Neural cell (in vitro differentiated cells): ENCODE data around the gene ZNF22. TPM values are rescaled to one million over a fixed set of nuclear protein-coding genes. Genes with fewer than 3 reads are reported as not detected.

Source experiments
- H2AFZ ChIP-seq: fragments of 200-600, 300-800 bp; sonication (generic), shearing (Covaris generic); 2 replicates; pipeline ENCODE4 v1.6.0; 2014; ENCODE audit warnings: low read depth, mild to moderate bottlenecking, antibody characterized with exemption, low read length, moderate library complexity
- H3F3A ChIP-seq: fragments of 200-600 bp; shearing (Covaris generic); 2 replicates; pipeline ENCODE4 v1.6.1; 2016; ENCODE audit warnings: mild to moderate bottlenecking, moderate library complexity, mixed read lengths, antibody characterized with exemption, low read length; ENCODE audit not compliant: insufficient read depth, poor library complexity, severe bottlenecking
- H3K27ac ChIP-seq: fragments of 200-600, 300-800 bp; sonication (generic), shearing (Covaris generic); 2 replicates; pipeline ENCODE4 v1.5.1; 2014; ENCODE audit warnings: mild to moderate bottlenecking, low read length, moderate library complexity
- H3K27me3 ChIP-seq: fragments of 300-800, 200-600 bp; sonication (generic), shearing (Covaris generic); 2 replicates; pipeline ENCODE4 v1.6.0; 2014; ENCODE audit warnings: mild to moderate bottlenecking, low read depth, low read length, moderate library complexity; ENCODE audit not compliant: insufficient read depth
- H3K36me3 ChIP-seq: fragments of 300-800, 200-600 bp; sonication (generic), shearing (Covaris generic); 2 replicates; pipeline ENCODE4 v1.5.1; 2014; ENCODE audit warnings: mild to moderate bottlenecking, antibody characterized with exemption, low read length, moderate library complexity; ENCODE audit not compliant: insufficient read depth
- H3K4me2 ChIP-seq: fragments of 300-800, 200-600 bp; sonication (generic), shearing (Covaris generic); 2 replicates; pipeline ENCODE4 v1.6.0; 2014; ENCODE audit warnings: mild to moderate bottlenecking, low read length
- H3K4me3 ChIP-seq: fragments of 300-800, 200-600 bp; sonication (generic), shearing (Covaris generic); 2 replicates; pipeline ENCODE4 v1.5.1; 2014; ENCODE audit warnings: mild to moderate bottlenecking, low read length, moderate library complexity
- H3K79me2 ChIP-seq: fragments of 200-600 bp; shearing (Covaris generic); replicated peaks from 2 replicates; pipeline ENCODE4 v1.6.0; 2014; ENCODE audit warnings: mild to moderate bottlenecking, low read length, moderate library complexity; ENCODE audit not compliant: insufficient read depth
- H3K9ac ChIP-seq: fragments of 300-800, 200-600 bp; sonication (generic), shearing (Covaris generic); 2 replicates; pipeline ENCODE4 v1.6.1; 2016; ENCODE audit warnings: mild to moderate bottlenecking, low read length, mixed read lengths
- H3K9me2 ChIP-seq: fragments of 200-600 bp; shearing (Covaris generic); 2 replicates; pipeline ENCODE4 v1.6.1; 2016; ENCODE audit warnings: mild to moderate bottlenecking, low read length, mixed read lengths; ENCODE audit not compliant: insufficient read depth
- H3K9me3 ChIP-seq: fragments of 200-600, 300-800 bp; sonication (generic), shearing (Covaris generic); 2 replicates; pipeline ENCODE4 v1.6.1; 2016; ENCODE audit warnings: mild to moderate bottlenecking, mixed run types, low read length, moderate library complexity, mixed read lengths
- H4K20me1 ChIP-seq: fragments of 200-600 bp; shearing (Covaris generic); 2 replicates; pipeline ENCODE4 v1.6.1; 2016; ENCODE audit warnings: mild to moderate bottlenecking, mixed run types; ENCODE audit not compliant: insufficient read depth
- CTCF ChIP-seq: fragments of 450-650 bp; IDR thresholded peaks from 2 replicates; pipeline ENCODE4 v1.5.1; 2014; ENCODE audit warnings: antibody characterized with exemption, mild to moderate bottlenecking, moderate library complexity; ENCODE audit not compliant: poor library complexity, severe bottlenecking
- EP300 ChIP-seq: fragments of 450-650 bp; conservative IDR thresholded peaks from 2 replicates; pipeline ENCODE4 v1.6.1; 2014; ENCODE audit warnings: antibody characterized with exemption, mild to moderate bottlenecking, moderate library complexity; ENCODE audit not compliant: poor library complexity, severe bottlenecking
- EZH2 ChIP-seq: fragments of 200-600, 300-800 bp; shearing (Covaris generic), sonication (generic); IDR thresholded peaks from 2 replicates; pipeline ENCODE4 v1.6.1; 2014; ENCODE audit warnings: antibody characterized with exemption, low read length, borderline replicate concordance, mild to moderate bottlenecking; ENCODE audit not compliant: insufficient read depth, poor library complexity, severe bottlenecking
- MXI1 ChIP-seq: fragments of 450-650 bp; conservative IDR thresholded peaks from 2 replicates; pipeline ENCODE4 v1.6.1; 2014; ENCODE audit warnings: antibody characterized with exemption, mild to moderate bottlenecking; ENCODE audit not compliant: poor library complexity, severe bottlenecking
- POLR2AphosphoS5 ChIP-seq: IDR thresholded peaks from 2 replicates; pipeline ENCODE4 v1.6.1; 2012
- RAD21 ChIP-seq: fragments of 450-650 bp; conservative IDR thresholded peaks from 2 replicates; pipeline ENCODE4 v1.6.1; 2014; ENCODE audit warnings: antibody characterized with exemption, mild to moderate bottlenecking, moderate library complexity
- REST ChIP-seq: IDR thresholded peaks from 2 replicates; pipeline ENCODE4 v1.6.1; 2012; ENCODE audit warnings: borderline replicate concordance
- SMC3 ChIP-seq: fragments of 450-650 bp; conservative IDR thresholded peaks from 2 replicates; pipeline ENCODE4 v1.6.1; 2014; ENCODE audit warnings: antibody characterized with exemption, mild to moderate bottlenecking, moderate library complexity; ENCODE audit not compliant: poor library complexity
- TAF1 ChIP-seq: IDR thresholded peaks from 2 replicates; pipeline ENCODE4 v1.6.1; 2012; ENCODE audit warnings: low read depth
- polyA plus RNA-seq: library from polyadenylated mRNA; depleted of rRNA; stranded (reverse); fragments of >200 nt; gene quantifications from 2 replicates; pipeline ENCODE4 v1.2.3, GENCODE V29; 2014

Gene ZNF22
- polyA plus RNA-seq, 1 donor from 2014 or later = 32.9 TPM

- TF ChIP-seq EP300 (no peak), TAF1 (no peak), EZH2 (no peak), MXI1 (no peak), RAD21 (no peak)
- Histone ChIP-seq H3K4me3 (no peak overlapping the region), H3K79me2 (no peaks in the 10 kb centered on the region), H2AFZ (no peak overlapping the region), H3K27me3 (no peaks in the 10 kb centered on the region), H3K9me2 (no peaks in the 10 kb centered on the region), H4K20me1 (no peaks in the 10 kb centered on the region), H3K9ac (no peak overlapping the region), H3K27ac (no peak overlapping the region), H3K9me3 (no peaks in the 10 kb centered on the region), H3F3A (no peaks in the 10 kb centered on the region), H3K36me3 (no peaks in the 10 kb centered on the region), H3K4me2 (no peak overlapping the region)
These were observed 18.6 kb upstream of the ZNF22 start for GRCh38 chr10:44982114-44982460.

GRCh38 chr10:44982496-44982895 is 18.2 kb upstream of the ZNF22 start:
- Histone ChIP-seq H3K79me2 (no peaks in the 10 kb centered on the region), H3K36me3 (no peaks in the 10 kb centered on the region), H3K4me3 (no peak overlapping the region), H3K9me3 (no peaks in the 10 kb centered on the region), H3F3A (no peaks in the 10 kb centered on the region), H3K4me2 (no peak overlapping the region), H3K9me2 (no peaks in the 10 kb centered on the region), H3K27me3 (no peaks in the 10 kb centered on the region), H3K9ac (no peak overlapping the region), H2AFZ (no peak overlapping the region), H4K20me1 (no peaks in the 10 kb centered on the region), H3K27ac (no peak overlapping the region)
- no peak for TF ChIP-seq EP300
- TF ChIP-seq MXI1 = no peak
- TF ChIP-seq SMC3 = no peak
- TF ChIP-seq POLR2AphosphoS5 = no peak
- TF ChIP-seq RAD21 = no peak
- TF ChIP-seq EZH2 = no peak
- no peak for TF ChIP-seq TAF1

GRCh38 chr10:44983066-44983894 is 17.4 kb upstream of the ZNF22 start:
- Histone ChIP-seq H3K9ac (no peak overlapping the region), H3K36me3 (no peaks in the 10 kb centered on the region), H3F3A (no peaks in the 10 kb centered on the region), H3K27me3 (no peaks in the 10 kb centered on the region), H2AFZ (no peak overlapping the region), H3K4me3 (no peak overlapping the region), H3K4me2 (no peak overlapping the region), H3K27ac (no peak overlapping the region), H3K9me3 (no peaks in the 10 kb centered on the region), H3K9me2 (no peaks in the 10 kb centered on the region), H4K20me1 (no peaks in the 10 kb centered on the region), H3K79me2 (no peaks in the 10 kb centered on the region)
- TF ChIP-seq MXI1 = no peak
- TF ChIP-seq EZH2 = no peak
- TF ChIP-seq CTCF = no peak
- no peak for TF ChIP-seq SMC3
- TF ChIP-seq EP300 = no peak
- TF ChIP-seq REST = no peak
- TF ChIP-seq RAD21 = no peak
- TF ChIP-seq TAF1 = no peak
- TF ChIP-seq POLR2AphosphoS5 = no peak
